HL-60 (cell line): Measurements from ENCODE around the gene PLA2G6.

Experiments
- CTCF ChIP-seq: IDR thresholded peaks from one replicate; pipeline ENCODE4 v1.5.1; 2011; ENCODE audit warnings: low read length, control low read depth, inconsistent platforms; ENCODE audit not compliant: insufficient read depth
- GABPA ChIP-seq: IDR thresholded peaks from 2 replicates; pipeline ENCODE4 v1.6.1; 2012; ENCODE audit warnings: low read depth
- POLR2AphosphoS5 ChIP-seq: IDR thresholded peaks from 2 replicates; pipeline ENCODE4 v1.6.1; 2012; ENCODE audit warnings: low read depth

DNA sequence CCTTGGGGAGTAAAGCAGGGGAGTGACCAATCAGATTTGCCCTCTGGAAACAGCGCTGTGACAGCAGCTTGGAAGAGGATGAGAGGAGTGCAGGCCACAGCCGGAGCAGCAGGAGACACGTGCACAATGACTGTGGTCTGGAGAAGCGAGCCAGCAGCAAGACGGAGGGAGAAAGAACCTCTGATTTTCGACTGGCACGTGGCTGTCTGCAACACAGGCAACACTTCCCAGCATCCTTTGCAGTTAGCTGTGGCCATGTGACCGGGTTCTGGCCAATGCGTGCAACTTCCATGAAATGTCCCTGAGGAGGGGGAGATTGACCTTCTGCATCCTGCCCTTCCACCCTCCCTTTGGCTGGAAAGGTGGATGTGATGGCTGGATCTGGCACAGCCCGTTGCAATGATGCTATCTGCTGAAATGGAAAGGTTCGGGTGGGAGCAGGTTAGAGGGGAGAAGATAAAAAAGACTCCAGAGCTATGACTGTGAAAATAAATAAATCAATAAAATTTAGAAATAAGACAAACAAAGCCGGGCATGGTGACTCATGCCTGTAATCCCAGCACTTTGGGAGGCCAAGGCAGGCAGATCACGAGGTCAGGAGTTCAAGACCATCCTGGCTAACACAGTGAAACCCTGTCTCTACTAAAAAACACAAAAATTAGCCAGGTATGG lies 15.6 kb downstream of the PLA2G6 start:
- no peak for TF ChIP-seq GABPA
- TF ChIP-seq CTCF: no peak
- no peak for TF ChIP-seq POLR2AphosphoS5
